Fibroblast of pulmonary artery (primary cell): ENCODE results near the gene SLC22A23.

Experiments used
- DNase-seq: peaks from one replicate; pipeline ENCODE4 v3.0.0-alpha.2; 2010; ENCODE audit warnings: low read depth
- H3K4me3 ChIP-seq: replicated peaks from 2 replicates; pipeline ENCODE4 v1.5.1; 2011; ENCODE audit warnings: low read depth, mild to moderate bottlenecking, control low read depth, low read length, moderate library complexity
- TF ChIP-seq, protein P1 (sequence below): IDR thresholded peaks from 2 replicates; pipeline ENCODE4 v1.5.1; 2011; ENCODE audit warnings: mild to moderate bottlenecking, control low read depth, low read length, inconsistent platforms; ENCODE audit errors: missing control alignments

SLC22A23 gene

DNA sequence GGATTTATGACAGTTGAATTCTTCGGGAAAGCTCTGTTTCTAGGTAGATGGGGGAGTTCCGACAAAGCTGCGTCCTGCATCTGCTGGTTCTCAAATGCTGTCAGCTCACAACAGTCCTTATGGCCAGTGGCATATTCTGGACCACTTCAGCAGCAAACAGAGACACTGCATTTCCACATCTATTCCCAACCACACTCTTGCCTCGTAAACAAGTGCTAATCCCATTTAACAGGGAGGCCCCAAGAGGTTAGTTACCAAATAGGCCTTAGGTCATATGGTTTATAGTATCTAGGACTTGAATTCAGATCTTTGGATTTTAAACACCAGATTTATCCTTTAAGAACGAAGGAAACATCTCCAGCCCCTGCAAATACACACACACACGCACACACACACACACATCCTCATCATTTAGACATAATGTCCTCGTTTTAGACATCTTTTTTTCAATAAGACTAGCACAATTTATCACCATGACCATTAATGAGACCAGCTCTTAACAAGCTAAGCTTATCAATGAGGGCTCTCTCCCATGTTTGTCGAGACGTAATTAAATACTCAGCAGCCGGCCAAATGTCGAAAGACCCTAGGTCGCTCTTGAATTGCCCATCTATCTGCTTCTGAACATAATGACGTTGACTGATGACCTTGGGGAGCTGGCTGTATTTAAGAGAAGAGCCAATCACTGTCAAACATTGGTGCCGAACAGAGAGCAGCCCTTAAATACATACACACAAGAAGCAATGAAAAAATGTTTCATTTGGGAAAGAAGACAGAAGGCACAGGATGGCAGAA, 113.6 kb downstream of the SLC22A23 start:
- TF ChIP-seq, protein P1, sequence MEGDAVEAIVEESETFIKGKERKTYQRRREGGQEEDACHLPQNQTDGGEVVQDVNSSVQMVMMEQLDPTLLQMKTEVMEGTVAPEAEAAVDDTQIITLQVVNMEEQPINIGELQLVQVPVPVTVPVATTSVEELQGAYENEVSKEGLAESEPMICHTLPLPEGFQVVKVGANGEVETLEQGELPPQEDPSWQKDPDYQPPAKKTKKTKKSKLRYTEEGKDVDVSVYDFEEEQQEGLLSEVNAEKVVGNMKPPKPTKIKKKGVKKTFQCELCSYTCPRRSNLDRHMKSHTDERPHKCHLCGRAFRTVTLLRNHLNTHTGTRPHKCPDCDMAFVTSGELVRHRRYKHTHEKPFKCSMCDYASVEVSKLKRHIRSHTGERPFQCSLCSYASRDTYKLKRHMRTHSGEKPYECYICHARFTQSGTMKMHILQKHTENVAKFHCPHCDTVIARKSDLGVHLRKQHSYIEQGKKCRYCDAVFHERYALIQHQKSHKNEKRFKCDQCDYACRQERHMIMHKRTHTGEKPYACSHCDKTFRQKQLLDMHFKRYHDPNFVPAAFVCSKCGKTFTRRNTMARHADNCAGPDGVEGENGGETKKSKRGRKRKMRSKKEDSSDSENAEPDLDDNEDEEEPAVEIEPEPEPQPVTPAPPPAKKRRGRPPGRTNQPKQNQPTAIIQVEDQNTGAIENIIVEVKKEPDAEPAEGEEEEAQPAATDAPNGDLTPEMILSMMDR: no peak
- no peak for DNase-seq
- no peak overlapping the region for H3K4me3 ChIP-seq

- H3K4me3 ChIP-seq: no peak overlapping the region
- peak; percentile 76 for DNase-seq
- TF ChIP-seq, protein P1: no peak
Observed at GRCh38 chr6:3341467-3341866, 115.4 kb downstream of the SLC22A23 start.

DNA sequence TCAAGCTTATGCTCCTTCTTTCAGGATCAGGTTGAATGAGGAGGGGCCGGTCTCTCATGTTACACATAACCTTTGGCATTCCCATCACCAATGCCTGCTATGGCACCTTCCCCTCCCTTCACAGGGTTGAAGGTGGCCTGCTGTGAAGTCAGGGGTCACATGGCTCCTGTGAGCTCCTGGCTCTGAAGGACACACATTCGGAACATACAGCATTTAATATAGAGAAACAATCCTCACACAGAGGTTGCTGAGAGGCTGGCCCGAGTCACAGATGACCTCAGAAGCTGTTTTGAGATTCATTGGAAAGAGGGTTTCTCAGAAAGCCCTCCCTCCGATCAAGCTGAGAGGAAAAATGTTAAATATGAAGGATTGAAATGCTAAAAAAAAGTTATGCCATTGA, 116.0 kb downstream of the SLC22A23 start:
- peak; percentile 29 for DNase-seq
- TF ChIP-seq, protein P1: no peak
- H3K4me3 ChIP-seq: no peak overlapping the region

DNA sequence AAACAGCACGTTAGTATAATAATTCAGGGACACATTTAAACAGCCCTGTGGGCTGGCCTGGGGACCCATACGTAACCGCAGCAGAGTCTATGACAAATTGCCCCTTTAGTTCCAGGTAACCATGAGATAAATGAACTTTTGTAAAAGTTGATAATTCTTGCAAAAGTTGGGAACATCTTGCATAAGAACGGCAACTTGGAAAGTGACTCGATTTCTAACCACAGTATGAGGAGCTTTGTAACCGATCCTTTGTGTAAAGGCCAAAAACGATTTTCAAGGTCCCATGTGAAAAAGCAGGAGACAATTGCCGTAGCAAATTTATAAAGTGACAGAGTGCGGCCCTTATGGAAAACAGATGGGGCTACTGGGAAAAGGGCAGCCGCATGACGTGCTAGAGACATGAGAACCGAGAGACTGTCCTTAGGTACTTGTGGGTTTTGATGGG, 116.5 kb downstream of the SLC22A23 start:
- no peak overlapping the region for H3K4me3 ChIP-seq
- no peak for DNase-seq
- TF ChIP-seq, protein P1: no peak

- no peak for DNase-seq
- H3K4me3 ChIP-seq: no peak overlapping the region
- TF ChIP-seq, protein P1: no peak
Observed at GRCh38 chr6:3339811-3340210, 117.0 kb downstream of the SLC22A23 start.

DNA sequence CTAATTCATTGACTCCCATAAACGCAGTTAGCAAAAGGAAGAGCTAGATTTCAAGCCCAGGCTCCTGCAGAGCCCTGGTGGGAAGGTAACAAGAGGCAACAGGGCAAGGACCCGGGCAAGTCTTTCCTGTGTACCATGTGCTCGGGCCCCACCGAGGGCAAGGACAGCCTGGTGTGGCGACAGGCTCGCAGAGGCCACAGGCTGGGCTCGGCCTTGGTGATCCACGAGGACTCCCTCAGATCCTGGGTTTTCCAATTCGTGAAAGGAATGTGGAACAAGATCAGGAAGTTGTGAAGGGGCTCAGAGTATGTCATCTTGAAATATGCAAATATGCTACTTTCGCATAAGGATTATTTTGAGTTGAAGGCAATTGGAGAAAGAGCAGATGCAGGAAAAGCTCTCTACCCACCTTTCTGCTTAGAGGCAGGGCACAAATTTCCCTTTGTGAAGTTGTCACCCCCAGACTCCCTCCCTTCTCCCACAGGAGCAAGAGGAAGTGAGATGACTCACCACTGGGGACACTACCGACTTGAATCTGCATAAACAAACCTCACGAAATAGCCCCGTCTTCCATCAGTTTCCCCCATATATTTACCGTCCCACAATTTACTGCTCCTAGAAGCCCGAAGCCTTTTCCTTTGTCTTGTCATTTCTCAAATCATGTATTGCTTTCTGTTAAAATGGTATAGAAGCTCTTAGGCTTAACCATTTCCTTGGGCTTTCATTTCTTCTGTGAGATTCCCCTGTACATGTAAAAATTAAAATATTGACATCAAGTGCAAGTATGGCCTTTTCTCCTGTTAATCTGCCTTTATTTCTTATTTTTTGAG, 119.1 kb downstream of the SLC22A23 start:
- DNase-seq: peak; percentile 46
- no peak overlapping the region for H3K4me3 ChIP-seq
- TF ChIP-seq, protein P1: peak; percentile 9
